SH-SY5Y (cell line): ENCODE data around the gene PALD1.

ENCODE experiments used
- GATA2 ChIP-seq: IDR thresholded peaks from 2 replicates; pipeline ENCODE4 v1.6.1; 2011; ENCODE audit warnings: mild to moderate bottlenecking, low read depth, low read length
- GATA3 ChIP-seq: IDR thresholded peaks from 2 replicates; pipeline ENCODE4 v1.6.1; 2011; ENCODE audit warnings: low read depth, mild to moderate bottlenecking, low read length, moderate library complexity

- TF ChIP-seq GATA3 (no peak), GATA2 (no peak)
Measured at GRCh38 chr10:70481105-70481504, 2.5 kb downstream of the PALD1 start.
